ENCODE data around the gene SEMA5A. TPM values are rescaled to one million over a fixed set of nuclear protein-coding genes. Genes with fewer than 3 reads are reported as not detected.

Gene SEMA5A
- total and polyA plus RNA-seq, 2 donors = 1.2 to 2.5 TPM

- H3K4me3 ChIP-seq (ENCODE audit: low read length in 2 of 2) = no peak overlapping the region
- 77% methylated on average over 7 of the region's 7 CpGs for WGBS
- DNase-seq (ENCODE audit: low read depth in 6 of 9, low spot score in 9 of 9) = no peak
- no peak overlapping the region for H3K27ac ChIP-seq (ENCODE audit: low read depth in 1 of 2, low read length in 1 of 2)
- H3K27me3 ChIP-seq (ENCODE audit: control insufficient read depth in 2 of 2, insufficient read depth in 1 of 2, low read length in 1 of 2) = no peaks in the 10 kb centered on the region
- peaks cover 0 to 1% of the 10 kb centered on the region in 2 donors for H3K9me3 ChIP-seq (ENCODE audit: control insufficient read depth in 2 of 2, insufficient read depth in 1 of 2, low read length in 1 of 2)
- no peaks in the 10 kb centered on the region for H3K4me1 ChIP-seq (ENCODE audit: control insufficient read depth in 2 of 2, insufficient read depth in 2 of 2, low read length in 2 of 2)
- no peaks in the 10 kb centered on the region for H3K36me3 ChIP-seq (ENCODE audit: control insufficient read depth in 2 of 2, insufficient read depth in 2 of 2, low read length in 1 of 2)
Observed at GRCh38 chr5:9222054-9222976, 323.6 kb downstream of the SEMA5A start.

GRCh38 chr5:9218358-9218757 lies 327.5 kb downstream of the SEMA5A start:
- H3K9me3 ChIP-seq (ENCODE audit: control insufficient read depth in 2 of 2, insufficient read depth in 1 of 2, low read length in 1 of 2) = peaks cover 0 to 1% of the 10 kb centered on the region in 2 donors
- H3K36me3 ChIP-seq (ENCODE audit: control insufficient read depth in 2 of 2, insufficient read depth in 2 of 2, low read length in 1 of 2) = no peaks in the 10 kb centered on the region
- H3K27me3 ChIP-seq (ENCODE audit: control insufficient read depth in 2 of 2, insufficient read depth in 1 of 2, low read length in 1 of 2) = no peaks in the 10 kb centered on the region
- DNase-seq (ENCODE audit: low read depth in 6 of 9, low spot score in 9 of 9) = no peak
- 95% methylated on average over 4 of the region's 4 CpGs for WGBS
- no peak overlapping the region for H3K27ac ChIP-seq (ENCODE audit: low read depth in 1 of 2, low read length in 1 of 2)
- no peak overlapping the region for H3K4me3 ChIP-seq (ENCODE audit: low read length in 2 of 2)
- no peaks in the 10 kb centered on the region for H3K4me1 ChIP-seq (ENCODE audit: control insufficient read depth in 2 of 2, insufficient read depth in 2 of 2, low read length in 2 of 2)

GRCh38 chr5:9212605-9213004 lies 333.3 kb downstream of the SEMA5A start:
- H3K4me3 ChIP-seq (ENCODE audit: low read length in 2 of 2) = no peak overlapping the region
- no peaks in the 10 kb centered on the region for H3K4me1 ChIP-seq (ENCODE audit: control insufficient read depth in 2 of 2, insufficient read depth in 2 of 2, low read length in 2 of 2)
- H3K27ac ChIP-seq (ENCODE audit: low read depth in 1 of 2, low read length in 1 of 2) = no peak overlapping the region
- WGBS = 96% methylated on average over 1 of the region's 1 CpG
- no peak for DNase-seq (ENCODE audit: low read depth in 6 of 9, low spot score in 9 of 9)
- H3K36me3 ChIP-seq (ENCODE audit: control insufficient read depth in 2 of 2, insufficient read depth in 2 of 2, low read length in 1 of 2) = no peaks in the 10 kb centered on the region
- no peaks in the 10 kb centered on the region for H3K27me3 ChIP-seq (ENCODE audit: control insufficient read depth in 2 of 2, insufficient read depth in 1 of 2, low read length in 1 of 2)
- no peaks in the 10 kb centered on the region for H3K9me3 ChIP-seq (ENCODE audit: control insufficient read depth in 2 of 2, insufficient read depth in 1 of 2, low read length in 1 of 2)

- no peak for DNase-seq (ENCODE audit: low read depth in 6 of 9, low spot score in 9 of 9)
- Histone ChIP-seq H3K27ac (ENCODE audit: low read depth in 1 of 2, low read length in 1 of 2) (no peak overlapping the region), H3K9me3 (ENCODE audit: control insufficient read depth in 2 of 2, insufficient read depth in 1 of 2, low read length in 1 of 2) (no peaks in the 10 kb centered on the region), H3K4me1 (ENCODE audit: control insufficient read depth in 2 of 2, insufficient read depth in 2 of 2, low read length in 2 of 2) (no peaks in the 10 kb centered on the region), H3K4me3 (ENCODE audit: low read length in 2 of 2) (no peak overlapping the region), H3K36me3 (ENCODE audit: control insufficient read depth in 2 of 2, insufficient read depth in 2 of 2, low read length in 1 of 2) (no peaks in the 10 kb centered on the region), H3K27me3 (ENCODE audit: control insufficient read depth in 2 of 2, insufficient read depth in 1 of 2, low read length in 1 of 2) (no peaks in the 10 kb centered on the region)
- 90% methylated on average over 3 of the region's 3 CpGs for WGBS
Observed at GRCh38 chr5:9209846-9210492, 335.9 kb downstream of the SEMA5A start.

- H3K36me3 ChIP-seq (ENCODE audit: control insufficient read depth in 2 of 2, insufficient read depth in 2 of 2, low read length in 1 of 2) = no peaks in the 10 kb centered on the region
- H3K4me3 ChIP-seq (ENCODE audit: low read length in 2 of 2) = no peak overlapping the region
- H3K9me3 ChIP-seq (ENCODE audit: control insufficient read depth in 2 of 2, insufficient read depth in 1 of 2, low read length in 1 of 2) = no peaks in the 10 kb centered on the region
- WGBS = 52% methylated on average over 5 of the region's 5 CpGs
- H3K27me3 ChIP-seq (ENCODE audit: control insufficient read depth in 2 of 2, insufficient read depth in 1 of 2, low read length in 1 of 2) = no peaks in the 10 kb centered on the region
- H3K27ac ChIP-seq (ENCODE audit: low read depth in 1 of 2, low read length in 1 of 2) = no peak overlapping the region
- peak in 6 of 9 donors; percentile 8 to 34 (median 11) for DNase-seq (ENCODE audit: low read depth in 6 of 9, low spot score in 9 of 9)
- no peaks in the 10 kb centered on the region for H3K4me1 ChIP-seq (ENCODE audit: control insufficient read depth in 2 of 2, insufficient read depth in 2 of 2, low read length in 2 of 2)
Observed at GRCh38 chr5:9207817-9208418, 338.0 kb downstream of the SEMA5A start.

GRCh38 chr5:9202636-9203035 lies 343.2 kb downstream of the SEMA5A start:
- no peaks in the 10 kb centered on the region for H3K27me3 ChIP-seq (ENCODE audit: control insufficient read depth in 2 of 2, insufficient read depth in 1 of 2, low read length in 1 of 2)
- no peaks in the 10 kb centered on the region for H3K4me1 ChIP-seq (ENCODE audit: control insufficient read depth in 2 of 2, insufficient read depth in 2 of 2, low read length in 2 of 2)
- WGBS = 95% methylated on average over 2 of the region's 2 CpGs
- no peak for DNase-seq (ENCODE audit: low read depth in 6 of 9, low spot score in 9 of 9)
- H3K4me3 ChIP-seq (ENCODE audit: low read length in 2 of 2) = no peak overlapping the region
- no peaks in the 10 kb centered on the region for H3K9me3 ChIP-seq (ENCODE audit: control insufficient read depth in 2 of 2, insufficient read depth in 1 of 2, low read length in 1 of 2)
- H3K27ac ChIP-seq (ENCODE audit: low read depth in 1 of 2, low read length in 1 of 2) = no peak overlapping the region
- H3K36me3 ChIP-seq (ENCODE audit: control insufficient read depth in 2 of 2, insufficient read depth in 2 of 2, low read length in 1 of 2) = no peaks in the 10 kb centered on the region

- 76% methylated on average over 6 of the region's 6 CpGs for WGBS
- no peak for DNase-seq (ENCODE audit: low read depth in 6 of 9, low spot score in 9 of 9)
Observed at GRCh38 chr5:9201761-9202160, 344.1 kb downstream of the SEMA5A start.

GRCh38 chr5:9201011-9201410 lies 344.9 kb downstream of the SEMA5A start:
- no peak for DNase-seq (ENCODE audit: low read depth in 6 of 9, low spot score in 9 of 9)
- no peaks in the 10 kb centered on the region for H3K4me1 ChIP-seq (ENCODE audit: control insufficient read depth in 2 of 2, insufficient read depth in 2 of 2, low read length in 2 of 2)
- no peaks in the 10 kb centered on the region for H3K9me3 ChIP-seq (ENCODE audit: control insufficient read depth in 2 of 2, insufficient read depth in 1 of 2, low read length in 1 of 2)
- H3K4me3 ChIP-seq (ENCODE audit: low read length in 2 of 2) = no peak overlapping the region
- WGBS = 82% methylated on average over 2 of the region's 2 CpGs
- H3K36me3 ChIP-seq (ENCODE audit: control insufficient read depth in 2 of 2, insufficient read depth in 2 of 2, low read length in 1 of 2) = no peaks in the 10 kb centered on the region
- H3K27ac ChIP-seq (ENCODE audit: low read depth in 1 of 2, low read length in 1 of 2) = no peak overlapping the region
- no peaks in the 10 kb centered on the region for H3K27me3 ChIP-seq (ENCODE audit: control insufficient read depth in 2 of 2, insufficient read depth in 1 of 2, low read length in 1 of 2)

More at GRCh38 chr5:9201761-9202160, 344.1 kb downstream of the SEMA5A start:
- no peak overlapping the region for H3K27ac ChIP-seq (ENCODE audit: low read depth in 1 of 2, low read length in 1 of 2)
- no peak overlapping the region for H3K4me3 ChIP-seq (ENCODE audit: low read length in 2 of 2)
- H3K36me3 ChIP-seq (ENCODE audit: control insufficient read depth in 2 of 2, insufficient read depth in 2 of 2, low read length in 1 of 2) = no peaks in the 10 kb centered on the region
- H3K9me3 ChIP-seq (ENCODE audit: control insufficient read depth in 2 of 2, insufficient read depth in 1 of 2, low read length in 1 of 2) = no peaks in the 10 kb centered on the region
- no peaks in the 10 kb centered on the region for H3K27me3 ChIP-seq (ENCODE audit: control insufficient read depth in 2 of 2, insufficient read depth in 1 of 2, low read length in 1 of 2)
- no peaks in the 10 kb centered on the region for H3K4me1 ChIP-seq (ENCODE audit: control insufficient read depth in 2 of 2, insufficient read depth in 2 of 2, low read length in 2 of 2)

- 85% methylated on average over 3 of the region's 3 CpGs for WGBS
Observed at GRCh38 chr5:9198394-9198793, 347.5 kb downstream of the SEMA5A start.

More at GRCh38 chr5:9198394-9198793, 347.5 kb downstream of the SEMA5A start:
- Histone ChIP-seq H3K27me3 (ENCODE audit: control insufficient read depth in 2 of 2, insufficient read depth in 1 of 2, low read length in 1 of 2) (no peaks in the 10 kb centered on the region), H3K4me3 (ENCODE audit: low read length in 2 of 2) (no peak overlapping the region), H3K27ac (ENCODE audit: low read depth in 1 of 2, low read length in 1 of 2) (no peak overlapping the region), H3K4me1 (ENCODE audit: control insufficient read depth in 2 of 2, insufficient read depth in 2 of 2, low read length in 2 of 2) (no peaks in the 10 kb centered on the region), H3K9me3 (ENCODE audit: control insufficient read depth in 2 of 2, insufficient read depth in 1 of 2, low read length in 1 of 2) (no peaks in the 10 kb centered on the region), H3K36me3 (ENCODE audit: control insufficient read depth in 2 of 2, insufficient read depth in 2 of 2, low read length in 1 of 2) (no peaks in the 10 kb centered on the region)
- no peak for DNase-seq (ENCODE audit: low read depth in 6 of 9, low spot score in 9 of 9)

Measured in thymus (tissue), 11 donors.